ENCODE measurements around the gene CCNG2. TPM values are rescaled to one million over a fixed set of nuclear protein-coding genes. Genes with fewer than 3 reads are reported as not detected.

The CCNG2 gene
- total and polyA plus RNA-seq, 2 donors, result 40.2 to 84.8 TPM

GRCh38 chr4:77154065-77154464 lies 2.9 kb upstream of the CCNG2 start:
- H3K4me1 ChIP-seq (ENCODE audit: insufficient read depth), result no peaks in the 10 kb centered on the region
- DNase-seq (ENCODE audit: extremely low spot score), result no peak
- H3K27ac ChIP-seq (ENCODE audit: low read depth), result no peak overlapping the region
- no peaks in the 10 kb centered on the region for H3K36me3 ChIP-seq (ENCODE audit: insufficient read depth)
- no peak overlapping the region for H3K4me3 ChIP-seq (ENCODE audit: low read depth, low read length)

- no peak overlapping the region for H3K27ac ChIP-seq (ENCODE audit: low read depth)
- peaks cover 4% of the 10 kb centered on the region for H3K36me3 ChIP-seq (ENCODE audit: insufficient read depth)
- DNase-seq (ENCODE audit: extremely low spot score), result no peak
- no peak overlapping the region for H3K4me3 ChIP-seq (ENCODE audit: low read depth, low read length)
- no peaks in the 10 kb centered on the region for H3K4me1 ChIP-seq (ENCODE audit: insufficient read depth)
- WGBS, result 48% methylated on average over 4 of the region's 4 CpGs
Measured at GRCh38 chr4:77154761-77155499, 2.1 kb upstream of the CCNG2 start.

- DNase-seq (ENCODE audit: extremely low spot score), result no peak
- 28% methylated on average over 15 of the region's 15 CpGs for WGBS
- Histone ChIP-seq H3K4me1 (ENCODE audit: insufficient read depth) (no peaks in the 10 kb centered on the region), H3K36me3 (ENCODE audit: insufficient read depth) (peaks cover 4% of the 10 kb centered on the region), H3K27ac (ENCODE audit: low read depth) (no peak overlapping the region), H3K4me3 (ENCODE audit: low read depth, low read length) (peak overlapping the region; percentile 43)
Measured at GRCh38 chr4:77155631-77156452, 1.2 kb upstream of the CCNG2 start.

DNA sequence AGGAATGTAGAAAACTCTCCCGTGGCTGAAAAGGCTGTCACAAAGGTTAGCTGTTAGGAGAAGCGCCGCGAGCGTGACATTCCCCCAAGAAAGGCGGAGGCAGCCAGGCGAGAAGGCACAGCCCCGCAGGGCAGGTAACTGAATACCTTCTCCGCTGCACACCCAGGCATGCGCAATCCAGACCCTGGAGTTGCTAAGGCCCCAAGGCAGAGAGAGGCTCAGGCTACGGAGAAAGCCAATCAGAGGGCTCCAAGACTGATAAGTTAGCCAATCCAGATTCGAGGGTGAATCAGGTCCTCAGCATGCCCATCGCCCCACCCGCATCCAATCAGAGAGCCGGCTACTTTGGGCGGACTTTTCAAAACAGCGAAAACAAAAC lies 485 bp upstream of the CCNG2 start:
- WGBS, result under 1% methylated on average over 17 of the region's 17 CpGs
- DNase-seq (ENCODE audit: extremely low spot score), result peak; percentile 100
- Histone ChIP-seq H3K4me1 (ENCODE audit: insufficient read depth) (no peaks in the 10 kb centered on the region), H3K27ac (ENCODE audit: low read depth) (peak overlapping the region; percentile 16), H3K4me3 (ENCODE audit: low read depth, low read length) (peak overlapping the region; percentile 99), H3K36me3 (ENCODE audit: insufficient read depth) (peaks cover 4% of the 10 kb centered on the region)

- H3K27ac ChIP-seq (ENCODE audit: low read depth), result peak overlapping the region; percentile 99
- DNase-seq (ENCODE audit: extremely low spot score), result peak; percentile 76
- WGBS, result under 1% methylated on average over 53 of the region's 53 CpGs
- peak overlapping the region; percentile 99 for H3K4me3 ChIP-seq (ENCODE audit: low read depth, low read length)
- no peaks in the 10 kb centered on the region for H3K4me1 ChIP-seq (ENCODE audit: insufficient read depth)
- peaks cover 13% of the 10 kb centered on the region for H3K36me3 ChIP-seq (ENCODE audit: insufficient read depth)
Measured at GRCh38 chr4:77157859-77158486, 966 bp downstream of the CCNG2 start.

DNA sequence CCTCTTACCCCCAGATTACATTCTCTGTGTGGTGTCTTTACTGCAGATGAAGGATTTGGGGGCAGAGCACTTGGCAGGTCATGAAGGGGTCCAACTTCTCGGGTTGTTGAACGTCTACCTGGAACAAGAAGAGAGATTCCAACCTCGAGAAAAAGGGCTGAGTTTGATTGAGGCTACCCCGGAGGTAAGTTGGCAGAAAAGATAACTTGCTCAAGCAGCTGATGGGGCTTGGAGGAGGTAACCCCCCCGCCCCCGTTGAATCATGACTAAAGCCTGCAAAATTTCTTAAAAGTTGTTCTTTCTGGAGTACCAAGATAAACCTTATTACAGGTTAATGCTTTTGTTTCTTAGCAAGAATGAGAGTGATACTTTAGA lies 1.5 kb downstream of the CCNG2 start:
- peak overlapping the region; percentile 67 for H3K27ac ChIP-seq (ENCODE audit: low read depth)
- H3K4me3 ChIP-seq (ENCODE audit: low read depth, low read length), result peak overlapping the region; percentile 99
- no peaks in the 10 kb centered on the region for H3K4me1 ChIP-seq (ENCODE audit: insufficient read depth)
- peaks cover 14% of the 10 kb centered on the region for H3K36me3 ChIP-seq (ENCODE audit: insufficient read depth)
- WGBS, result 5% methylated on average over 6 of the region's 6 CpGs
- DNase-seq (ENCODE audit: extremely low spot score), result no peak

DNA sequence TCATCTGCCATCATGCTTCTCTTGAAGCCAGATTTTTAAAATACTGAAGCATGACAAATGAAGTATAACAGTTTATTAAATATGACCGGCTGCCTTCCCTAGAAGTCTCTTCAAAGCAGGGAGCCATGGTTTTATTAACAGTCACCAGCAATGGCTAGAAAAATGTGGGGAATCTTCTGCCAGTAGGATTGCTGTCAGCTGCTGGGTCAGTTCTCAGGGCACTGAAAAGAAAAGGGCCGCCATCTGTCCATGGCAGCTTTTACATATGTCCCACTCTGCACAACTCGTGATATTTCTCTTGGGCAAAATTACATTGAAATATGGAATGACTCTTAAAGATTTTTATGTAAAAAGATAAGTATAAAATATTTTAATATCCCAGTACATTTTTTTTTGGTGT lies 2.8 kb downstream of the CCNG2 start:
- DNase-seq (ENCODE audit: extremely low spot score), result no peak
- peaks cover 15% of the 10 kb centered on the region for H3K36me3 ChIP-seq (ENCODE audit: insufficient read depth)
- 45% methylated on average over 3 of the region's 3 CpGs for WGBS
- H3K27ac ChIP-seq (ENCODE audit: low read depth), result no peak overlapping the region
- no peak overlapping the region for H3K4me3 ChIP-seq (ENCODE audit: low read depth, low read length)
- no peaks in the 10 kb centered on the region for H3K4me1 ChIP-seq (ENCODE audit: insufficient read depth)

DNA sequence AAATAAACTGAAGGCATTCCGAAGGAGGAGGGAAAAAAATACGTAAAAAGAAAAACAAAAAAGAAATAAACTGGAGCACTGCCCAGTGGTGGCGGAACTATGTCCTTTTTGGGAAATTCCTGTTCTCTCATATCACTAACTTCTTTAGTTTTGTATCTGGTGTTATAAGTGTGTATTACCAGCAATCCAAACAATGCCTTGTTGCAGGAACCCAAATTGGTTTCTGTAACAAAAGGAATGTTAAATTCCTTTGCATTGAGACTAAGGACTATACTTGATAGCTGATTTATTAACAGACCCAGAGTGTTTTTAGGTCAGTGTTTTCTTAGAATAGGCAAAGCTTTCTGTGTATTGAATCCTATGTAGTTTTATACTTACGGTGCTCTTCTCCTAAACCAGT lies 6.6 kb downstream of the CCNG2 start:
- Histone ChIP-seq H3K4me3 (ENCODE audit: low read depth, low read length) (no peak overlapping the region), H3K36me3 (ENCODE audit: insufficient read depth) (peaks cover 15% of the 10 kb centered on the region), H3K27ac (ENCODE audit: low read depth) (no peak overlapping the region), H3K4me1 (ENCODE audit: insufficient read depth) (no peaks in the 10 kb centered on the region)
- DNase-seq (ENCODE audit: extremely low spot score), result no peak
- WGBS, result 54% methylated on average over 4 of the region's 4 CpGs

GRCh38 chr4:77167173-77167572 lies 10.2 kb downstream of the CCNG2 start:
- no peak for DNase-seq (ENCODE audit: extremely low spot score)
- Histone ChIP-seq H3K27ac (ENCODE audit: low read depth) (no peak overlapping the region), H3K4me1 (ENCODE audit: insufficient read depth) (no peaks in the 10 kb centered on the region), H3K36me3 (ENCODE audit: insufficient read depth) (peaks cover 8% of the 10 kb centered on the region), H3K4me3 (ENCODE audit: low read depth, low read length) (no peak overlapping the region)
- WGBS, result 90% methylated on average over 1 of the region's 1 CpG

DNA sequence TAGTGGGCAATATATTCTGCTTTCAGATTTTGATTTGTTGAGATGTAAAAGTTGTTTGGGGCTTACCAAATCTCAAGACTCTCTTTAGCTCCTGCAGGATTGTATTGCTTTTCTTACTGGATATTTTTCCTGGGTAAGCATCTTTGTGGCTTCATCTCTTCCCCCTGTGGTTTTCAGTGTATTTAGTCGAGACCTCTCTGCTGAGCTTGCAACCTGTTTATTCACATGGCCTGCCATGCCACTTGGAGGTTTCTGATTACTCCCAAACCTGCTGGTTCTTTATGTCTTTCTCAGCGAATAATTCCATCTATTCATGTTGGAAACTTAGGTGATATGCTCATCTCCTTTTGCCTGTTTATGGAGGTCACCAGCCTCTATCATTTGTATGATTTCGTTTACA lies 10.9 kb downstream of the CCNG2 start:
- H3K36me3 ChIP-seq (ENCODE audit: insufficient read depth), result peaks cover 3% of the 10 kb centered on the region
- H3K4me1 ChIP-seq (ENCODE audit: insufficient read depth), result no peaks in the 10 kb centered on the region
- no peak for DNase-seq (ENCODE audit: extremely low spot score)
- WGBS, result 79% methylated on average over 3 of the region's 3 CpGs
- H3K27ac ChIP-seq (ENCODE audit: low read depth), result no peak overlapping the region
- H3K4me3 ChIP-seq (ENCODE audit: low read depth, low read length), result no peak overlapping the region

DNA sequence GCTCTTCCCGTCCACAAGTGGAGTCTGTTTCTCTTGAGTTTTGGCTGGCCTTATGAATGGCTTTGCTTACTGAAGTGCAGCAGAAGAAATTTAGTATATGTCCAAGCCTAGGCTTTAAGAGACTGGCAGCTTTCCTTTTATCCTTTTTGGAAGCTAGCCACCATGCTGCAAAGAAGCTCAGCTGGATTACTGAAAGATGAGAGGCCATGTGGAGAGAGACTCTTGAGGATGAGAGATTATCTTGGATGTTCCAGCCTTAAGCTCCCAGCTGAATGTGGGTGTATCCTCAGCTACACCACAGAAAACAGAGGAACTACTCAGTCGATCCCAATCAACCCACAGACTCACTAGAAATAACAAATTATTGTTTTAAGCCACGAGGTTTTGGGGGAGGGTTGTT lies 12.5 kb downstream of the CCNG2 start:
- H3K4me1 ChIP-seq (ENCODE audit: insufficient read depth), result no peaks in the 10 kb centered on the region
- H3K36me3 ChIP-seq (ENCODE audit: insufficient read depth), result peaks cover 2% of the 10 kb centered on the region
- 25% methylated on average over 3 of the region's 3 CpGs for WGBS
- H3K27ac ChIP-seq (ENCODE audit: low read depth), result no peak overlapping the region
- no peak for DNase-seq (ENCODE audit: extremely low spot score)
- H3K4me3 ChIP-seq (ENCODE audit: low read depth, low read length), result no peak overlapping the region

DNA sequence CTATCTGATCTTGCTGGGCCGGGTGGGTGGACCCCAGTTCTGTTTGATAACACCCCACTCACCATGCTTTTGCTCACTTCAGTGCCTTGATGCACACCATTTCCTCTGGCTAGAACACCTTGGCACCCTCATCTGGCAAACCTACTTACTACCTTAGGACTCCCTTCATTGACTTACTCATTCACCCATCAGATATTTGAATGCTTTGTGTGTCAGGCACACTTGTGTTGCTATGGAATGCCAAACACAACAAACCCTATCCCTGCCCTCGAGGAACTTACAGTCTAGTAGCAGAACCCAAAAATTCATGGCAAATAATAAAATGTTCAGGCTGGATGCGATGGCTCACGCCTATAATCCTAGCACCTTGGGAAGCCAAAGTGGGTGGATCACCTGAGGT lies 13.9 kb downstream of the CCNG2 start:
- WGBS, result 96% methylated on average over 4 of the region's 4 CpGs
- Histone ChIP-seq H3K4me1 (ENCODE audit: insufficient read depth) (no peaks in the 10 kb centered on the region), H3K4me3 (ENCODE audit: low read depth, low read length) (no peak overlapping the region), H3K27ac (ENCODE audit: low read depth) (no peak overlapping the region), H3K36me3 (ENCODE audit: insufficient read depth) (no peaks in the 10 kb centered on the region)
- DNase-seq (ENCODE audit: extremely low spot score), result no peak

DNA sequence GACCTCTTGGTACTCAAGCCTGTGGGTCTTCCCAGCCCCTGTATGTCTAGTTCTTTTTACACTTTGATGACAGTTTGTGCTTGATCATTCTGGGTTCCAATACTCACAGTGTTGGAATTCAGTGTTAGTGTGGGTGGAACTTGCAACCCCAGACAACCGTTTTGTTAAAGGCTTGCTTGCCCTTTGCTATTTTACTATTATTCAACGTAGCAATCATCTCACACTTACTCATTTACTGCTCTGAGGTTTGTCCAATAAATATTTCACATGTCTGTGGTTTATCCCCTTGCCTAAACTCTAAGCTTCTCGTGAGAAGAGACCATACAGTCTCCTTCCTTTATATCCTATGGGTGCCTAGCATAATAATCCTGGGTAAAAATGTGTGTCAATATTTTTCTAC lies 15.3 kb downstream of the CCNG2 start:
- H3K4me3 ChIP-seq (ENCODE audit: low read depth, low read length), result no peak overlapping the region
- no peak overlapping the region for H3K27ac ChIP-seq (ENCODE audit: low read depth)
- 29% methylated on average over 3 of the region's 3 CpGs for WGBS
- no peaks in the 10 kb centered on the region for H3K36me3 ChIP-seq (ENCODE audit: insufficient read depth)
- DNase-seq (ENCODE audit: extremely low spot score), result no peak
- no peaks in the 10 kb centered on the region for H3K4me1 ChIP-seq (ENCODE audit: insufficient read depth)

GRCh38 chr4:77174426-77174825 lies 17.4 kb downstream of the CCNG2 start:
- Histone ChIP-seq H3K4me3 (ENCODE audit: low read depth, low read length) (no peak overlapping the region), H3K27ac (ENCODE audit: low read depth) (no peak overlapping the region), H3K36me3 (ENCODE audit: insufficient read depth) (no peaks in the 10 kb centered on the region), H3K4me1 (ENCODE audit: insufficient read depth) (no peaks in the 10 kb centered on the region)
- WGBS, result 80% methylated on average over 3 of the region's 3 CpGs
- DNase-seq (ENCODE audit: extremely low spot score), result no peak
